Measurements from ENCODE around the gene RPH3AL. TPM values are rescaled to one million over a fixed set of nuclear protein-coding genes. Genes with fewer than 3 reads are reported as not detected.

Gene RPH3AL
- total RNA-seq, 1 donor from 2014 or later, result 16.9 TPM

DNA sequence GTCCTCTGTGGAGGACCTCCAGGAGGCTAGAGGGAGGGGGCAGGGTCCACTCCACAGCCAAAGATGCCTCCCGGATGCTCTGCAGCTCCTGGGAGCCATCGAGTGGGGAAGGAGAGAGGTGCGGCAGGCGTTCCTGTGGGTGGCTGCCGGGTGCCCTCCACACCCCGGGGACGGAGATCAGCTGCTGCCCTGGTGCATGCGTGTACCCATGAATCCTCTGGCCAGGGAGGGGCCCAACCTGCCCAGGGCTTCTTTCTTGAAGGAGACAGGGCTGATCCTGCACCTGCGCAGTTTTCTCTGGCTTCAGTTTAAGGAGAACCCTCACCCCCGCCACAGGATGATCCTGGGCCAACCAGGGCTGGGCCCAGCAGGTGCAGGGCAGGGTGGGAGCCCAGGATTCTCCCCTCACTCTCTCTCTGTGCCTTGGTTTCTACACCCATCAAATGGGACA lies 137.7 kb downstream of the RPH3AL start:
- H3K9me3 Mint-ChIP-seq, result no peaks in the 10 kb centered on the region
- peaks cover 9% of the 10 kb centered on the region for H3K36me3 Mint-ChIP-seq
- DNase-seq (ENCODE audit: low spot score in 2 of 2, unreplicated experiment in 2 of 2), result no peak
- no peak overlapping the region for H3K27ac Mint-ChIP-seq
- H3K27me3 Mint-ChIP-seq (ENCODE audit: low read depth), result no peaks in the 10 kb centered on the region
- no peak for TF ChIP-seq CTCF (IDR thresholded peaks at IDR 0.05; ENCODE audit: unreplicated experiment)
- H3K4me1 Mint-ChIP-seq, result no peaks in the 10 kb centered on the region
- no peak overlapping the region for H3K4me3 Mint-ChIP-seq

DNA sequence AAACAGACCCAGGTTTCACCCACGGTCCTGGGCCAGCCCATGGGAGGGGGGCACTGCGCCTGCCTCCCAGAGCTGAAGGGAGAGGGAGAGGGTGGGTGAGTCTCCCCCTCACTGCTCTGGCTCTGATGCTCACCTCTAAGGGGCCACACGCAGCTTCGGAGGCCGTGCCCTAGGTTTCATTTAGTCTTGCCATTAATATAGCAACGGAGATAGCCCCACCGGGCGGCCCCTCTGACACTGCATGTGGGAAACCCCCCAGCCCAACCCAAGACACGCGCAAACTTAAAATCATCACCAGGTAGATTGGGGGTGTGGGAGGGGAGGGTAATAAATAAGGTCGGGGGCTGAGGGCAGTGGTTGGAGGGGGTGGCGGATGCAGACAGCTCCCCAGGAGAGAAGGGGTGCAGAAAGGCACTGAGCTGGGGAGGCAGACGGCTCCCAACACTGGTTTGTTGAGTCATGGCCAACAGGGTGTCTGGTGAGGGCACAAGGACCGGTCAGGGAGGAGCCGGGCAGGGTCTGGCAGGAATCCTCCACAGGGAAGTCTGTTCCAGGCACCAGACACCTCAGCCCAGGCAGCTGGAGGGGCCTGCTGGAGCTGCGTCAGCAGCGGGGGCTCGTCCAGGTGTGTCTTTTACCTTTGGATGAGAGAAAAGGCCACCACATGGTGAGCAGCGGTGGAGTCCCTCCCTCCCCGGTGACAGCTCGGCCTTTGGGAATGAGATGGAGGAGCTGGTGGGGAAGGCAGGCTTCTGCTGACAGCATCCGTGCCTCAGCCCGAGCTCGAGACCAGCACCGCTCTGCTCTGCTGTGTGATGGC lies 139.1 kb downstream of the RPH3AL start:
- no peak for DNase-seq (ENCODE audit: low spot score in 2 of 2, unreplicated experiment in 2 of 2)
- peaks cover 6% of the 10 kb centered on the region for H3K9me3 Mint-ChIP-seq
- H3K4me1 Mint-ChIP-seq, result no peaks in the 10 kb centered on the region
- TF ChIP-seq CTCF (IDR thresholded peaks at IDR 0.05; ENCODE audit: unreplicated experiment), result no peak
- peaks cover 14% of the 10 kb centered on the region for H3K36me3 Mint-ChIP-seq
- H3K27ac Mint-ChIP-seq, result peak overlapping the region; percentile 16
- no peaks in the 10 kb centered on the region for H3K27me3 Mint-ChIP-seq (ENCODE audit: low read depth)
- H3K4me3 Mint-ChIP-seq, result no peak overlapping the region

- Mint-ChIP-seq H3K4me1 (peaks cover 2% of the 10 kb centered on the region), H3K36me3 (peaks cover 22% of the 10 kb centered on the region), H3K4me3 (no peak overlapping the region), H3K27ac (no peak overlapping the region), H3K9me3 (peaks cover 10% of the 10 kb centered on the region), H3K27me3 (ENCODE audit: low read depth) (no peaks in the 10 kb centered on the region)
- TF ChIP-seq CTCF (IDR thresholded peaks at IDR 0.05; ENCODE audit: unreplicated experiment), result no peak
- no peak for DNase-seq (ENCODE audit: low spot score in 2 of 2, unreplicated experiment in 2 of 2)
Measured at GRCh38 chr17:210402-210801, 142.2 kb downstream of the RPH3AL start.

GRCh38 chr17:208429-208828 lies 144.2 kb downstream of the RPH3AL start:
- peaks cover 14% of the 10 kb centered on the region for H3K4me1 Mint-ChIP-seq
- no peak for DNase-seq (ENCODE audit: low spot score in 2 of 2, unreplicated experiment in 2 of 2)

GRCh38 chr17:207775-208174 lies 144.8 kb downstream of the RPH3AL start:
- no peak for DNase-seq (ENCODE audit: low spot score in 2 of 2, unreplicated experiment in 2 of 2)
- H3K27ac Mint-ChIP-seq, result no peak overlapping the region
- H3K4me1 Mint-ChIP-seq, result peaks cover 15% of the 10 kb centered on the region
- no peaks in the 10 kb centered on the region for H3K27me3 Mint-ChIP-seq (ENCODE audit: low read depth)
- H3K4me3 Mint-ChIP-seq, result no peak overlapping the region
- peaks cover 10% of the 10 kb centered on the region for H3K9me3 Mint-ChIP-seq
- no peak for TF ChIP-seq CTCF (IDR thresholded peaks at IDR 0.05; ENCODE audit: unreplicated experiment)
- H3K36me3 Mint-ChIP-seq, result peaks cover 22% of the 10 kb centered on the region

More at GRCh38 chr17:208429-208828, 144.2 kb downstream of the RPH3AL start:
- no peak for TF ChIP-seq CTCF (IDR thresholded peaks at IDR 0.05; ENCODE audit: unreplicated experiment)
- Mint-ChIP-seq H3K9me3 (peaks cover 10% of the 10 kb centered on the region), H3K27ac (no peak overlapping the region), H3K36me3 (peaks cover 22% of the 10 kb centered on the region), H3K27me3 (ENCODE audit: low read depth) (no peaks in the 10 kb centered on the region), H3K4me3 (no peak overlapping the region)

All from mesothelial cell of epicardium (in vitro differentiated cells).